Muscle layer of duodenum (tissue), 2 donors: ENCODE results near the gene CDK11B.
"Not testable (repeated sequence)": the region's sequence is repeated elsewhere in the genome, so short reads cannot be mapped to it uniquely, and the experiment has no call there.

ENCODE experiments used
- H3K27ac ChIP-seq: one replicate; pipeline ENCODE4 v1.7.0; 2013; ENCODE audit warnings: mild to moderate bottlenecking, low read length
- H3K27me3 ChIP-seq: one replicate; pipeline ENCODE4 v1.7.0; 2013; ENCODE audit warnings: low read depth, mild to moderate bottlenecking, control low read depth, low read length
- H3K36me3 ChIP-seq, 2 donors: one replicate each; pipeline ENCODE4 v1.7.0; 2013; ENCODE audit warnings: low read length in 2 of 2, control low read depth in 1 of 2, mild to moderate bottlenecking in 1 of 2; ENCODE audit not compliant: insufficient read depth in 2 of 2, control insufficient read depth in 1 of 2
- H3K4me1 ChIP-seq, 2 donors: one replicate each; pipeline ENCODE4 v1.7.0; 2013; ENCODE audit warnings: low read length in 2 of 2, mild to moderate bottlenecking in 2 of 2, control low read depth in 1 of 2, moderate library complexity in 1 of 2; ENCODE audit not compliant: insufficient read depth in 2 of 2, control insufficient read depth in 1 of 2
- H3K4me3 ChIP-seq, 2 donors: one replicate each; pipeline ENCODE4 v1.7.0; 2013; ENCODE audit warnings: low read length in 2 of 2, low read depth in 1 of 2, mild to moderate bottlenecking in 1 of 2
- H3K9me3 ChIP-seq, 2 donors: one replicate each; pipeline ENCODE4 v1.7.0; 2013; ENCODE audit warnings: low read length in 2 of 2, control low read depth in 1 of 2, mild to moderate bottlenecking in 1 of 2; ENCODE audit not compliant: control insufficient read depth in 1 of 2
- donor health status: healthy.

The CDK11B gene

DNA sequence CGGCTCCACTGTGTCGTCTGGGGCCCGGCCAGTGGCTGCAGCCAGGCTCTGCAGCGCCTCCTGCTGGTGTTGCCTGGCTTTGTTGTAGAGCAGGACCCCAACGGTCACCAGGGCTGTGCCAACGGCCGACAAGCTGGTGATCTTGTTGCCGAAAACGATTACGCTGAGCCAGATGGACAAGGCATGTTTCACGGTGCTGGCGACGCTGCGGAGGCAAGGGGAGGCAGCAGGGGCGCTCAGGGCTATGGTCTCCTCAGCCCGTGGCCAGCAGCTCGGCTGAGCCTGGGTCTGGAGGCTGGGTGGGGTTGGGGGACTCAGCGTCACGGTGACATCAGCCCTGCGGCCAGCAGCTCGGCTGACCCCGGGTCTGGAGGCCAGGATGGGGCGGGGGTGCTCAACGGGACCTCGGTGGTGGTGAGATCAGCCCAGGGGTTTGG is 7.0 kb upstream of the CDK11B start:
- Histone ChIP-seq H3K4me3 (no peak overlapping the region), H3K27me3 (no peaks in the 10 kb centered on the region), H3K9me3 (no peaks in the 10 kb centered on the region), H3K4me1 (no peaks in the 10 kb centered on the region), H3K27ac (no peak overlapping the region), H3K36me3 (peaks cover 16 to 35% of the 10 kb centered on the region in 2 donors)

DNA sequence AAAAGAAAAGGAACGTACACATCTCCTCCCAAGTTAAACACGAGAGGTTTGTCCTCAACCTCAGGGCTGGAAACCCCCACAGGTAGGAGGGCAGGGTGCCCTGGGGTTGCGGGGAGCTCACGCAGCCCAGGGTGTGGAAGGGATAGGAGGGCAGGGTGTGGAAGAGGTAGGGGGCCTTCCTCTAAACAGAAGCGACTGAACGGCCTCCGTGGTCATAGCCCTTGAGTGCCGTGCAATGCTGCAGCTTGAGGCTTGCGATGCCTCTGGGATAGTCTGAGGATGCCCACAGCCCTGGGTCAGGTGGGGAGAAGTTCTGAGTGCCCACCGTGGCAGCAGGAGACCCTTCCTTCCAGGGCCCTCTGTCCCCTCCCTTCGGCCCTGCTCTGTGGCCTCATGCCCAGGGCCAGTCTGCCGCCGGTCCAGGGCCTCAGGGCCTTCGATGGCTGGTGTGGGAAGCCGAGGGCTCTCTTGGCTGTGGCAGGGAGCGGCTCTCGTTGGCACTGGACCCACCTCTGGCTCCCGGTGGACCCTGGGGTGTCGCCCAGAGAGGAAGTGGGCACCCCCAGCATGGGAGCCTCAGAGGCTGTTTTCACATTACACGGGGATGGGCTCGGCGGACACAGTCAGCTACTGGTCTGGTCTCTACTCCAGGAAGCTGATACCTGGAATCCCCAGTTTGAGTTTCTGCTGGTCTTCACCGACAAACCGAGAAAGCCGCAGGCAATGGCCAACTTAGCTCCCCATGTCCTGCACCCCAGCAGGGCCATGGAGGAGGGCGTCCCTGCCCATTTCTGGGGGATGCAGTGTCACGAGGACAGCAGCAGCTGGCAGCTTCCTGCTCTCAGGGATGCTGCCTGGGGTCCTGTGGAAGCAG is 6.4 kb upstream of the CDK11B start:
- no peak overlapping the region for H3K27ac ChIP-seq
- H3K36me3 ChIP-seq = peaks cover 16 to 32% of the 10 kb centered on the region in 2 donors
- no peak overlapping the region for H3K4me3 ChIP-seq
- H3K27me3 ChIP-seq = no peaks in the 10 kb centered on the region
- no peaks in the 10 kb centered on the region for H3K4me1 ChIP-seq
- no peaks in the 10 kb centered on the region for H3K9me3 ChIP-seq

DNA sequence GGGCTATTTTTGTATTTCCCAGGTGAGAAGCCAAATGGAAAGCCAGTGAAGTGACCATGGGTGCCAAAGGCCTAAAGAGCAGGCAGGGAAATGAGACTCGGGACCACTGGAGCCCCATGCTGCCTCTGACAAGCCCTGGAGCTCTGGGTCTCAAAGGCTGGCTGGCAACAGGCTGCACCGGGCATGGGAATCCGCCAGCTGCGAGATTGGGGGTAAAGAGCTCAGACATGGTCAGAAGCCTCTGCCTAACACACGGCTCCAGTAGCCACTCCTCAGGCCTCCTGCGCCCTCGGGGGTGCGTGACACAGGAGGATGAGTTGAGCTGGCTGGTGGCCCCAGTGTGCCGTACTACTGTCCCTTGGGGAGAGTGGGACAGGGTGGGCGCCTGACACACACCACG is 5.5 kb upstream of the CDK11B start:
- peaks cover 12 to 25% of the 10 kb centered on the region in 2 donors for H3K36me3 ChIP-seq
- H3K9me3 ChIP-seq, H3K27me3 ChIP-seq, H3K27ac ChIP-seq, H3K4me1 ChIP-seq, H3K4me3 ChIP-seq: not testable (repeated sequence)

DNA sequence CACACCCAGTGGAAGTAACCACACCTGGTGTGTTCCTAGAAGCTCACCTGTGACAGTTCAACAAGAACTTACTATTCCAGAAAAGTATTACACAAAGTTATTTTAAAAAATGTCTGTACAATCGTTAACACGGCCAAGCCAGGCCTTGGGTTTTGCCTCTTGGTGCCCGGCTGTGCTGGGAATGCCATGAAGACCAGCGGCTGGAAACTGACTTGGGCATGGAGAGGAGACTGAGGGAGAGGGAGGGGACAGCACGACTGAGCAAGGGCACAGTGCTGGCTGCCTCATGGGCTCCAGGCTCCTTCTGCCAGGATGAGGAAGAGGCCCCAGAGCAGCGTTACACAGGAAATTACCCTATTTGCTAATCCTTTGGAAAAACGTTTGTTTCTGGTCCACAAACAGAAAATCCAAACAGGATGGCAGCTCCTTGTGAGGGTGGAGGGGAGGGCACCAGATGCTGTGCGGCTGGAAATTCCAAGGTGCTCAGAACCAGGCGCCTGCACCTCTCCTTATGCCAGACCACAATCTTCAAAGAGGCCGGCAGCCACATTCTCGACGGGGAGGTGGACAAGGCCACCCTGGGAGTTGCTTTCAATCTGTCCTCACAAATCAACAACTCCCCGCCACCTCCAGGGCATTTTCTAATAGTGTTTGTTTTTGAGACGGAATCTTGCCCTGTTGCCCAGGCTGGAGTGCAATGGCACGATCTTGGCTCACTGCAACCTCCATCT is 4.2 kb upstream of the CDK11B start:
- H3K36me3 ChIP-seq = peaks cover 12 to 18% of the 10 kb centered on the region in 2 donors

DNA sequence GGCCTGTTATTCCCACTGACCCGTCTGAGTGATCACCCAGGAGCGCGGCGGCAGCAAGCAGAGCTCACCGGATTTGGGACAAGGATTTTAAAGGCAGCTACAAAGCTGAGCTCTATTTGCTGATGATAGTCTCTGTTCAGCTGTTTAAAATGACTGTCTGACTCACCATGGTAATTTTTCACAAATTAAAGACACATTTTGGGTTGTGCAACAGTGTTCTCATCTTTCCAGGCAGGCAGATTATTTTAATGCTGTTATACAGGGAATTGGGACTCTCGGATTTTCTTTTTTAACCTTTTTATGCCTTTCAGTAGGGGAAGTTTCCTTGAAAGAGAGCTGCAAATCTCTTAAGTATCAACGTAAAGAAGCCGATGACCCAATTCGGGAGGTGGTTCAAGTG is 3.6 kb upstream of the CDK11B start:
- H3K36me3 ChIP-seq = peaks cover 12 to 18% of the 10 kb centered on the region in 2 donors
- not testable (repeated sequence) for H3K4me3 ChIP-seq, H3K27me3 ChIP-seq, H3K9me3 ChIP-seq, H3K4me1 ChIP-seq, H3K27ac ChIP-seq

More for the DNA sequence above, 4.2 kb upstream of the CDK11B start:
- H3K9me3 ChIP-seq, H3K4me3 ChIP-seq, H3K27ac ChIP-seq, H3K4me1 ChIP-seq, H3K27me3 ChIP-seq: not testable (repeated sequence)

DNA sequence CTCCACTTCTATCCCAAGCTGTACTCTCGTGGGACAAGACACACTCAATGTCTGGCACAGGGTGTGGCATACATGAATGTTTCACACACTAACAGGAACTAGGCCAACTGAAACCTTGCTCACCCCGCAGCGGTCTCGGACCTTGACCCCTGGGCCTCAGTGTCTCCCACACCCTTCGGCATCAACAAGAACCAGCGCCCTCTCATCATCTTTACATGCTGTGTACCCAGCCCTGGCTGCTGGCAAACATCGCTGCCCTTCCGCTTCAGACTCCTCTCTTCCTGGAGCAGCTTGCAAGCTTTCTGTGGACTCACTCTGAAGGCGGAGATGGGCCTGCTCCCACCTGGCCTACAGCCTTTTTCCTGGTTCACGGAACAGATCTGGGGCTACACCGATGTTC is 10.5 kb downstream of the CDK11B start:
- not testable (repeated sequence) for H3K4me1 ChIP-seq, H3K27ac ChIP-seq, H3K27me3 ChIP-seq, H3K9me3 ChIP-seq, H3K4me3 ChIP-seq
- peaks cover 12 to 51% of the 10 kb centered on the region in 2 donors for H3K36me3 ChIP-seq

DNA sequence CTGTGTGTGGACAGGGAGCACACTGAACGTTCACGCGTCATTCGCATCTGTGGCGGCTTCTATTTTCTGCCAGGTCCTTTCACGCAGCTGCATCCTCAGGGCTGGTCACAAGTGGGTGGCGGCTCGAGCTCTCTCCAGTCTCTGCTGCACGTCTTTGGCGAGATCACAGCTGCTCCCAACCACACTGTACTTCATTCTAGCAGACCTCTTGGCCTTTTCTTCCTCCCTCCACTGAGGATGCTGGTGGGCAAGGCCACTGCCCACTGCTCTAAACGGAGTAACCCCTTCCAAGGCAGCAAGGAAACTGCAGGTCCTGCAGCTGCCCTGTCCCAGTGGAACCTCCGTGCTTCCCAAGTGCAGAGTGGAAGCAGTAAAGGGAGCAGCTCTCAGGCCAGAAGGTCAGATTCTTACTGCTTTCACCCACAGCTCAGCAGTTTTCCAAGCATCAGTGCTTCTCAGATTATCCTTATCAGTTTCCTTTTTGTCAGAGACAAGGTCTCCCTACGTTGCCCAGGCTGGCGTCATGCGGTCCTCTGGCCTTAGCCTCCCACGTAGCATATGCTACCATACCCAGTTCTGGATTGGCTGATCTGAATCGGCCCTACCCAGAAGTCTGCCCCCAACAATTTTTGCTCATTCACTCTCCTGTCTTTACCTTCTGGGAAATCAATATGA is 11.1 kb downstream of the CDK11B start:
- not testable (repeated sequence) for H3K27ac ChIP-seq, H3K9me3 ChIP-seq, H3K27me3 ChIP-seq, H3K4me3 ChIP-seq, H3K4me1 ChIP-seq
- peaks cover 12 to 47% of the 10 kb centered on the region in 2 donors for H3K36me3 ChIP-seq

DNA sequence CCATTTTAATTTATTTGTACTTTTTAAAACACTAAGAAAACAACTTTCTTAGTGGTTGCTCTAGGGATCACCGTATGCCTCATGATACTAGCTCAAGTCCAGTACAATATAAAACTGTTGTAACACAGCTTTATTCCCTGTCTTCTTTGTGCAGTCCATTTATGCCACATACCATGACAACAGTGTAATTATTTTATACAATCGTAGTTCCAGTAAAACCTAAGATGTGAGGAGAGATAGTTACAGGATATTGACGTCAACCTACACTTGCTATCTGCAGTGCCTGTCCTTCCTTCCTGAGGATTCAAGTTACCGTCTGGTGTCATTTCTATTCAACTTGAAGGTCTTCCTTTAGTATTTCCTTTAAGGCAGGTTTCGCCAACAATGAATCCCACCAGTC is 12.5 kb downstream of the CDK11B start:
- H3K36me3 ChIP-seq = peaks cover 3 to 34% of the 10 kb centered on the region in 2 donors
- H3K27me3 ChIP-seq, H3K9me3 ChIP-seq, H3K4me3 ChIP-seq, H3K4me1 ChIP-seq, H3K27ac ChIP-seq: not testable (repeated sequence)

DNA sequence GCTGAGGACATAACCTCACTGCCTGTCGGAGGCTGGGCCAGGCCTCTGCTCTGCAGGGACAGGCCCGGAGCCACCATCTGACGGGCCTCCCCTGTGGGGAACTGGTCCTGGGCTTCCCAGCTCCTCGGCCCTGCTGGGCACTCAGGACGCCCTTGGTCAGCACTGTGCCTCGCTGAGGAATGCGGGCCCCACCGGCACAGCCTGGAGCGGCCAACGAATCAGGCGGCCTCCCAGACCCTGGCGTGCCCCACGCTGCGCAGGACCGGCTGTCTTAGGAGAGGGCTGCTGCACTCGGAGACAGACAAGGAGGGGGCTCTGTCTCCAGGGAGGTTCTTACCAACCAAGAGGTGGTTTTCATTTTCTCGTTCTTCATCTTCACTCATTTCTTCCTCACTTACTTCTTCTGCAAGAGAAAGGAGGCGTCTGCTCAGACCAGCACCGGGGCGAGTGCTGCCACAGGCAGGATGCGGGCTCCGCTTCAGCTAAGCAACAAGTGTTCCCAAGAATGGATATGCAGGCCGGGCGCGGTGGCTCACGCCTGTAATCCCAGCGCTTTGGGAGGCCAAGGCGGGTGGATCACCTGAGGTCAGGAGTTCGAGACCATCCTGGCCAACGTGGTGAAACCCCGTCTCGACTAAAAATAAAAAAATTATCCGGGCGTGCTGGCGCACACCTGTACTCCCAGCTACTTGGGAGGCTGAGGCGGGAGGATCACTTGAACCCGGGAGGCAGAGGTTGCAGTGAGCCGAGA is 17.9 kb downstream of the CDK11B start:
- H3K27ac ChIP-seq, H3K4me3 ChIP-seq, H3K27me3 ChIP-seq, H3K9me3 ChIP-seq, H3K4me1 ChIP-seq: not testable (repeated sequence)
- H3K36me3 ChIP-seq = peaks cover 0 to 19% of the 10 kb centered on the region in 2 donors

DNA sequence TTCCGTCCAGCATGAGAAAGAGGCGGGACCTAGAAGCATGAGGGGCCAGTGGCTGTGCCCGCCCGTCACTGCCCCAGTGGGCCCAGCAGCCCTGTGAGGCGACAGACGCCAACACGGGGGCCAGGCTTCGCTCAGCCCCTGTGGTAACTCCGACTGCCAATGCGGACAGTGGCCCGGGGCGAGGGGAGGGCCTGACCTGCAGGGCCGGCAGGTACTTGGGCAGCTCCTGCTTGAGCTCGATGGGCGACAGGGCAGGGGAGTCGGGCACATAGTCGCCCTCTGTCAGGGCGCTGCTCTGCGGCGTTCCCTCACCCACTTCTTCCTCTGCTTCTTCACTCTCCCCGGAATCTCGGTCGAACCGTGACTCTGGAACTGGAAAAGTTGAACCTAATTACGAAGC is 18.7 kb downstream of the CDK11B start:
- not testable (repeated sequence) for H3K27me3 ChIP-seq, H3K4me1 ChIP-seq, H3K4me3 ChIP-seq, H3K27ac ChIP-seq, H3K9me3 ChIP-seq
- H3K36me3 ChIP-seq = peaks cover 0 to 19% of the 10 kb centered on the region in 2 donors

DNA sequence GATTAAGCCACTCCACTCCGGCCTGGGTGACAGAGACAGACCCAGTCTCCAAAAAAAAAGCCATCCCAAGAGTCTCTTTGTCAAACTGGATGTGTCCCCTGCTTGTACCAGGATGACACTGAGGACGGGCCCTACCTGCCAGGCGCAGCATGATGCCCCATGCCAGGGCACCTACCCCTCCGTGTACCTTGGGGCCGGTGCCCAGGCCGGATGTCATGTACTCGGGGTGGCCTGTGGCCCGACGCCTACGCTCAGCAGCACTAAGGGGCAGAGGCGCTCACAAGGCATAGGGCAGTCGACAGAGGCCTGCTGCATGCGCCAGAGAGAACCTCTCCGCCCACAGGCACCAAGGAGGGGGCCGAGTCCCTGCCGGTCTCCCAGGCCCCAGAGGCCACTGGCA is 19.4 kb downstream of the CDK11B start:
- not testable (repeated sequence) for H3K4me1 ChIP-seq, H3K27ac ChIP-seq, H3K4me3 ChIP-seq, H3K9me3 ChIP-seq, H3K27me3 ChIP-seq
- peaks cover 0 to 19% of the 10 kb centered on the region in 2 donors for H3K36me3 ChIP-seq
